WTC11 (cell line): Measurements from ENCODE around the gene ISM1.

ENCODE experiments used
- CTCF ChIP-seq: fragments of 200-600 bp; IDR thresholded peaks from 2 replicates; pipeline ENCODE4 v1.8.0; 2022; ENCODE audit warnings: antibody characterized with exemption
- E2F4 ChIP-seq: sonication (generic); formaldehyde crosslinking; IDR thresholded peaks from 2 replicates; pipeline ENCODE4 v1.8.1; 2022; ENCODE audit warnings: low read depth, mild to moderate bottlenecking, moderate library complexity, missing genetic modification reagents, borderline replicate concordance
- ETV6 ChIP-seq: sonication (generic); formaldehyde crosslinking; IDR thresholded peaks from 2 replicates; pipeline ENCODE4 v1.8.1; 2022; ENCODE audit warnings: mild to moderate bottlenecking, missing genetic modification reagents
- JUN ChIP-seq: sonication (generic); formaldehyde crosslinking; IDR thresholded peaks from 2 replicates; pipeline ENCODE4 v1.8.0; 2023; ENCODE audit warnings: mild to moderate bottlenecking, missing genetic modification reagents
- MYBL2 ChIP-seq: sonication (generic); formaldehyde crosslinking; IDR thresholded peaks from 2 replicates; pipeline ENCODE4 v1.8.1; 2023; ENCODE audit warnings: mild to moderate bottlenecking, moderate library complexity, missing genetic modification reagents
- NFYB ChIP-seq: sonication (generic); formaldehyde crosslinking; conservative IDR thresholded peaks from 2 replicates; pipeline ENCODE4 v1.8.0; 2022; ENCODE audit warnings: low read depth, missing genetic modification reagents
- NR1H2 ChIP-seq: sonication (generic); formaldehyde crosslinking; IDR thresholded peaks from 2 replicates; pipeline ENCODE4 v1.9.0; 2021; ENCODE audit warnings: mild to moderate bottlenecking, moderate library complexity, missing genetic modification reagents
- SOX15 ChIP-seq: fragments of 250-450 bp; sonication (Bioruptor Pico); IDR thresholded peaks from 2 replicates; pipeline ENCODE4 v1.9.0; 2021; ENCODE audit warnings: mild to moderate bottlenecking
- USF2 ChIP-seq: sonication (generic); formaldehyde crosslinking; IDR thresholded peaks from 2 replicates; pipeline ENCODE4 v1.8.1; 2023; ENCODE audit warnings: mild to moderate bottlenecking, missing genetic modification reagents, moderate library complexity
- TF ChIP-seq, protein P1 (sequence below): sonication (generic); formaldehyde crosslinking; conservative IDR thresholded peaks from 2 replicates; pipeline ENCODE4 v1.8.1; 2023; ENCODE audit warnings: mild to moderate bottlenecking, low read depth, missing genetic modification reagents, moderate library complexity
- TF ChIP-seq, protein P2 (sequence below): sonication (generic); formaldehyde crosslinking; IDR thresholded peaks from 2 replicates; pipeline ENCODE4 v1.8.1; 2023; ENCODE audit warnings: mild to moderate bottlenecking, moderate library complexity, missing genetic modification reagents

GRCh38 chr20:13325796-13326340 lies 104.8 kb downstream of the ISM1 start:
- no peak for TF ChIP-seq JUN (CRISPR knock-in tag)
- no peak for TF ChIP-seq NFYB
- no peak for TF ChIP-seq USF2 (CRISPR knock-in tag)
- TF ChIP-seq, protein P1, sequence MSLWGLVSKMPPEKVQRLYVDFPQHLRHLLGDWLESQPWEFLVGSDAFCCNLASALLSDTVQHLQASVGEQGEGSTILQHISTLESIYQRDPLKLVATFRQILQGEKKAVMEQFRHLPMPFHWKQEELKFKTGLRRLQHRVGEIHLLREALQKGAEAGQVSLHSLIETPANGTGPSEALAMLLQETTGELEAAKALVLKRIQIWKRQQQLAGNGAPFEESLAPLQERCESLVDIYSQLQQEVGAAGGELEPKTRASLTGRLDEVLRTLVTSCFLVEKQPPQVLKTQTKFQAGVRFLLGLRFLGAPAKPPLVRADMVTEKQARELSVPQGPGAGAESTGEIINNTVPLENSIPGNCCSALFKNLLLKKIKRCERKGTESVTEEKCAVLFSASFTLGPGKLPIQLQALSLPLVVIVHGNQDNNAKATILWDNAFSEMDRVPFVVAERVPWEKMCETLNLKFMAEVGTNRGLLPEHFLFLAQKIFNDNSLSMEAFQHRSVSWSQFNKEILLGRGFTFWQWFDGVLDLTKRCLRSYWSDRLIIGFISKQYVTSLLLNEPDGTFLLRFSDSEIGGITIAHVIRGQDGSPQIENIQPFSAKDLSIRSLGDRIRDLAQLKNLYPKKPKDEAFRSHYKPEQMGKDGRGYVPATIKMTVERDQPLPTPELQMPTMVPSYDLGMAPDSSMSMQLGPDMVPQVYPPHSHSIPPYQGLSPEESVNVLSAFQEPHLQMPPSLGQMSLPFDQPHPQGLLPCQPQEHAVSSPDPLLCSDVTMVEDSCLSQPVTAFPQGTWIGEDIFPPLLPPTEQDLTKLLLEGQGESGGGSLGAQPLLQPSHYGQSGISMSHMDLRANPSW = no peak
- no peak for TF ChIP-seq CTCF
- no peak for TF ChIP-seq E2F4 (CRISPR knock-in tag)
- TF ChIP-seq ETV6 (CRISPR knock-in tag) = no peak
- no peak for TF ChIP-seq NR1H2 (CRISPR knock-in tag)
- TF ChIP-seq SOX15 (CRISPR knock-in tag) = no peak
- no peak for TF ChIP-seq MYBL2 (CRISPR knock-in tag)
- TF ChIP-seq, protein P2, sequence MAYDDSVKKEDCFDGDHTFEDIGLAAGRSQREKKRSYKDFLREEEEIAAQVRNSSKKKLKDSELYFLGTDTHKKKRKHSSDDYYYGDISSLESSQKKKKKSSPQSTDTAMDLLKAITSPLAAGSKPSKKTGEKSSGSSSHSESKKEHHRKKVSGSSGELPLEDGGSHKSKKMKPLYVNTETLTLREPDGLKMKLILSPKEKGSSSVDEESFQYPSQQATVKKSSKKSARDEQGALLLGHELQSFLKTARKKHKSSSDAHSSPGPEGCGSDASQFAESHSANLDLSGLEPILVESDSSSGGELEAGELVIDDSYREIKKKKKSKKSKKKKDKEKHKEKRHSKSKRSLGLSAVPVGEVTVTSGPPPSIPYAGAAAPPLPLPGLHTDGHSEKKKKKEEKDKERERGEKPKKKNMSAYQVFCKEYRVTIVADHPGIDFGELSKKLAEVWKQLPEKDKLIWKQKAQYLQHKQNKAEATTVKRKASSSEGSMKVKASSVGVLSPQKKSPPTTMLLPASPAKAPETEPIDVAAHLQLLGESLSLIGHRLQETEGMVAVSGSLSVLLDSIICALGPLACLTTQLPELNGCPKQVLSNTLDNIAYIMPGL (CRISPR knock-in tag) = no peak
